Ovary (tissue), 3 donors: ENCODE measurements around the gene NR4A1.

Experiments used
- CTCF ChIP-seq, 3 donors: fragments of 450-650 bp in 2 of 3; fragments of 200-600 bp in 1 of 3; IDR thresholded peaks; one replicate each; pipeline versions ENCODE4 v1.5.1 to v1.8.0; 2016 to 2022; ENCODE audit warnings: antibody characterized with exemption in 3 of 3, mild to moderate bottlenecking in 1 of 3
- POLR2A ChIP-seq: fragments of 450-650 bp; IDR thresholded peaks from one replicate; pipeline ENCODE4 v1.6.1; 2017; ENCODE audit warnings: antibody characterized with exemption, mild to moderate bottlenecking, moderate library complexity
- donor health status: DM: no; HTN: no; CAD: no.

GRCh38 chr12:52007982-52008510, 43.2 kb upstream of the NR4A1 start:
- TF ChIP-seq CTCF (IDR thresholded peaks at IDR 0.05) (no peak), POLR2A (no peak)
